Activated CD4-positive, alpha-beta T cell treated with anti-CD3 and anti-CD28 coated beads for 4 hours (primary cell): Measurements from ENCODE around the gene CNTN4.
"Not testable (repeated sequence)": the region's sequence is repeated elsewhere in the genome, so short reads cannot be mapped to it uniquely, and the experiment has no call there.

Experiments
- DNase-seq, 2 donors: peaks; one replicate each; pipeline ENCODE4 v3.0.0-alpha.2; 2020

CNTN4 gene

GRCh38 chr3:2934541-2934940 is 835.9 kb downstream of the CNTN4 start:
- no peak for DNase-seq

- DNase-seq = no peak
These were observed 838.4 kb downstream of the CNTN4 start for GRCh38 chr3:2937055-2937454.

GRCh38 chr3:2937592-2937991 is 838.9 kb downstream of the CNTN4 start:
- DNase-seq = no peak

GRCh38 chr3:2938711-2939110 is 840.0 kb downstream of the CNTN4 start:
- no peak for DNase-seq

- no peak for DNase-seq
These were observed 841.4 kb downstream of the CNTN4 start for GRCh38 chr3:2940062-2940461.

- no peak for DNase-seq
These were observed 846.0 kb downstream of the CNTN4 start for GRCh38 chr3:2944628-2945027.

- no peak for DNase-seq
These were observed 846.5 kb downstream of the CNTN4 start for GRCh38 chr3:2945121-2945520.

GRCh38 chr3:2947536-2947935 is 848.9 kb downstream of the CNTN4 start:
- no peak for DNase-seq

- DNase-seq = no peak
These were observed 850.2 kb downstream of the CNTN4 start for GRCh38 chr3:2948882-2949281.

- no peak for DNase-seq
These were observed 851.5 kb downstream of the CNTN4 start for GRCh38 chr3:2950159-2950558.

- DNase-seq = no peak
These were observed 858.4 kb downstream of the CNTN4 start for GRCh38 chr3:2957115-2957514.

- DNase-seq = no peak
These were observed 859.9 kb downstream of the CNTN4 start for GRCh38 chr3:2958551-2958950.

GRCh38 chr3:2961576-2961975 is 862.9 kb downstream of the CNTN4 start:
- DNase-seq = no peak

GRCh38 chr3:2967871-2968270 is 869.2 kb downstream of the CNTN4 start:
- DNase-seq = no peak

GRCh38 chr3:2968475-2968874 is 869.8 kb downstream of the CNTN4 start:
- DNase-seq = no peak

- no peak for DNase-seq
These were observed 877.5 kb downstream of the CNTN4 start for GRCh38 chr3:2976212-2976611.

GRCh38 chr3:2976796-2977195 is 878.1 kb downstream of the CNTN4 start:
- no peak for DNase-seq

GRCh38 chr3:2978977-2979732 is 880.5 kb downstream of the CNTN4 start:
- DNase-seq = no peak

- no peak for DNase-seq
These were observed 885.6 kb downstream of the CNTN4 start for GRCh38 chr3:2984005-2984830.

- DNase-seq = no peak
These were observed 886.2 kb downstream of the CNTN4 start for GRCh38 chr3:2984831-2985220.

GRCh38 chr3:2985479-2985878 is 886.8 kb downstream of the CNTN4 start:
- DNase-seq = no peak

- DNase-seq = no peak
These were observed 893.9 kb downstream of the CNTN4 start for GRCh38 chr3:2992534-2992933.

GRCh38 chr3:2993130-2993529 is 894.5 kb downstream of the CNTN4 start:
- not testable (repeated sequence) for DNase-seq

- DNase-seq = no peak
These were observed 895.1 kb downstream of the CNTN4 start for GRCh38 chr3:2993736-2994135.
